Thoracic aorta (tissue), 2 donors: Measurements from ENCODE around the gene LUZP1. TPM values are rescaled to one million over a fixed set of nuclear protein-coding genes. Genes with fewer than 3 reads are reported as not detected.

ENCODE experiments used
- ATAC-seq: fragments of 150-250 bp; one replicate; pipeline ENCODE4 v1.8.0; 2017; ENCODE audit warnings: low read depth; ENCODE audit not compliant: insufficient number of reproducible peaks, low FRiP score
- DNase-seq: peaks from one replicate; pipeline ENCODE4 v3.0.0-alpha.2; 2020; ENCODE audit warnings: low spot score
- H3K27ac ChIP-seq, 2 donors: fragments of 200-600 bp; sonication (generic); 1 replicate in 1 of 2; 2 replicates in 1 of 2; pipeline ENCODE4 v1.5.1; 2016; ENCODE audit warnings: mild to moderate bottlenecking in 2 of 2, moderate library complexity in 2 of 2
- H3K27me3 ChIP-seq: fragments of 200-600 bp; sonication (generic); replicated peaks from 2 replicates; pipeline ENCODE4 v1.6.0; 2016; ENCODE audit warnings: mild to moderate bottlenecking; ENCODE audit not compliant: insufficient read depth
- H3K36me3 ChIP-seq: fragments of 200-600 bp; sonication (generic); one replicate; pipeline ENCODE4 v1.5.1; 2016
- H3K4me1 ChIP-seq, 2 donors: fragments of 200-600 bp; sonication (generic); 1 replicate in 1 of 2; 2 replicates in 1 of 2; pipeline versions ENCODE4 v1.5.1 to v1.6.0; 2016; ENCODE audit warnings: low read depth in 2 of 2, mild to moderate bottlenecking in 1 of 2; ENCODE audit not compliant: control insufficient read depth in 1 of 2
- H3K4me3 ChIP-seq: fragments of 200-600 bp; sonication (generic); 2 replicates; pipeline ENCODE4 v1.5.1; 2016; ENCODE audit warnings: mild to moderate bottlenecking
- H3K9me3 ChIP-seq: fragments of 200-600 bp; sonication (generic); 2 replicates; pipeline ENCODE4 v1.5.1; 2016
- total RNA-seq, 2 donors: library from RNA; depleted of rRNA; stranded (reverse); fragments of >200 nt; gene quantifications; one replicate each; pipeline versions ENCODE4 v1.1.0 to v1.2.3, GENCODE V29; 2016
- TF ChIP-seq, protein P1 (sequence below): fragments of 200-600 bp; sonication (generic); IDR thresholded peaks from one replicate; pipeline ENCODE4 v1.5.1; 2019; ENCODE audit warnings: antibody characterized with exemption

The LUZP1 gene
- total RNA-seq, 2 donors from 2014 or later, result 17.9 to 38.4 TPM

- ATAC-seq, result no peak
Measured at GRCh38 chr1:23101101-23101827, 67.4 kb downstream of the LUZP1 start.

DNA sequence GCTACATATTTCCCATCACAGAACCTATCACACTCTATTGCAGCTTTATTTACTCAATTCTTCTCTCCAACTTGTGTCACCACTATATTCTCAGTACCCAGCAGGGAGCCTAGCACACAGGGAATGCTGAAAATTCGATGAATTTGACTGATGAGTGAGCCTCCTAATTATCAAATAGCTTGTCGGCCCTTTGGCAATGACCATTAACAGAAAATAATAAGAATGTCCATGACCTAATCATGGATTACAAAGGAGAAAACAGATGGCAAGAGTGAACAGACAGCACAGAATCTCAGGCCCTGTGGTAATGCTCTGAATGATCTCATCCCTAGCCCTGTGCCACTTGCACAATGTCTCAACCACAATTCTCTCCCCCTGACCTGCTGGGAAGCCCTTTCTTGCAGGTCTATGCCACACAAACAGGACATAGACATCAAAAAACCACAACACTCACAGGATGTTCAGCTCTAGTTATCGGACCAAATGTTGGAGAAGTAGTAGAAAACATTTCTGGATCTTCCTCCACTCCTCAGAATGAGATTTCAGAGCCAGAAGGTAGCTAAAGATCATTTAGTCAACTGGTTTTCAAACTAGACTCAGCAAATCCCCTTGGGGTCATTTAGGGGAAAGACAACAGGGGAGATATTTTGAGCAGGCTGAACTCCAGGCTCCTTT lies 68.4 kb downstream of the LUZP1 start:
- DNase-seq (no peak), ATAC-seq (no peak)
- Histone ChIP-seq H3K9me3 (no peaks in the 10 kb centered on the region), H3K36me3 (no peaks in the 10 kb centered on the region), H3K4me3 (no peak overlapping the region), H3K27me3 (no peaks in the 10 kb centered on the region), H3K27ac (peak overlapping the region; percentile 28 to 39), H3K4me1 (peaks cover 44 to 56% of the 10 kb centered on the region in 2 donors)
- TF ChIP-seq, protein P1, sequence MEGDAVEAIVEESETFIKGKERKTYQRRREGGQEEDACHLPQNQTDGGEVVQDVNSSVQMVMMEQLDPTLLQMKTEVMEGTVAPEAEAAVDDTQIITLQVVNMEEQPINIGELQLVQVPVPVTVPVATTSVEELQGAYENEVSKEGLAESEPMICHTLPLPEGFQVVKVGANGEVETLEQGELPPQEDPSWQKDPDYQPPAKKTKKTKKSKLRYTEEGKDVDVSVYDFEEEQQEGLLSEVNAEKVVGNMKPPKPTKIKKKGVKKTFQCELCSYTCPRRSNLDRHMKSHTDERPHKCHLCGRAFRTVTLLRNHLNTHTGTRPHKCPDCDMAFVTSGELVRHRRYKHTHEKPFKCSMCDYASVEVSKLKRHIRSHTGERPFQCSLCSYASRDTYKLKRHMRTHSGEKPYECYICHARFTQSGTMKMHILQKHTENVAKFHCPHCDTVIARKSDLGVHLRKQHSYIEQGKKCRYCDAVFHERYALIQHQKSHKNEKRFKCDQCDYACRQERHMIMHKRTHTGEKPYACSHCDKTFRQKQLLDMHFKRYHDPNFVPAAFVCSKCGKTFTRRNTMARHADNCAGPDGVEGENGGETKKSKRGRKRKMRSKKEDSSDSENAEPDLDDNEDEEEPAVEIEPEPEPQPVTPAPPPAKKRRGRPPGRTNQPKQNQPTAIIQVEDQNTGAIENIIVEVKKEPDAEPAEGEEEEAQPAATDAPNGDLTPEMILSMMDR, result no peak

More at GRCh38 chr1:23101101-23101827, 67.4 kb downstream of the LUZP1 start:
- DNase-seq, result no peak
- TF ChIP-seq, protein P1, result no peak
- Histone ChIP-seq H3K27ac (peak overlapping the region in 1 of 2 donors; percentile 36), H3K9me3 (no peaks in the 10 kb centered on the region), H3K27me3 (no peaks in the 10 kb centered on the region), H3K4me3 (no peak overlapping the region), H3K36me3 (no peaks in the 10 kb centered on the region), H3K4me1 (peaks cover 44 to 56% of the 10 kb centered on the region in 2 donors)

DNA sequence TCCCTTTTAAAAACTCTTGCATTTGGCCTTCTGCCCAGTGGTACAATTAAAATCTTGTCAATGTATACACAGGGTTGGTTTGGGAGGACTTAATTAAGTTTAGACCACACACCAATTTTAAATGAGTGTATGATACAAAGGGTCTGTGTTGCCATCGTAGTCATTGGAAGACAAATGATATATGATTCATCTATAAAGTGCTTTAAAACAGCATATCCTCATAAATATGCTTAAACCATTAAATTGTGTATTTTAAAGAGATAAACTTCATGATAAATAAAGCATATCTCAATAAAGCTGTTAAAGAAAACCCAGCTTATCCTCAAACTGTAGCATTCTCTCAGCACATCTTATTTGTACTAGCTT lies 69.5 kb downstream of the LUZP1 start:
- H3K4me1 ChIP-seq, result peaks cover 44 to 56% of the 10 kb centered on the region in 2 donors
- H3K27me3 ChIP-seq, result no peaks in the 10 kb centered on the region
- ATAC-seq (no peak), DNase-seq (no peak)
- H3K4me3 ChIP-seq, result peak overlapping the region; percentile 39
- H3K9me3 ChIP-seq, result no peaks in the 10 kb centered on the region
- H3K36me3 ChIP-seq, result peaks cover 2% of the 10 kb centered on the region
- H3K27ac ChIP-seq, result no peak overlapping the region
- TF ChIP-seq, protein P1, result no peak

GRCh38 chr1:23098463-23099170 lies 70.0 kb downstream of the LUZP1 start:
- H3K9me3 ChIP-seq, result no peaks in the 10 kb centered on the region
- H3K36me3 ChIP-seq, result peaks cover 8% of the 10 kb centered on the region
- no peak overlapping the region for H3K27ac ChIP-seq
- peaks cover 44 to 56% of the 10 kb centered on the region in 2 donors for H3K4me1 ChIP-seq
- H3K27me3 ChIP-seq, result no peaks in the 10 kb centered on the region
- ATAC-seq (peak; percentile 74), DNase-seq (no peak)
- TF ChIP-seq, protein P1, result peak; percentile 95
- peak overlapping the region; percentile 39 for H3K4me3 ChIP-seq

GRCh38 chr1:23097316-23097715 lies 71.3 kb downstream of the LUZP1 start:
- H3K36me3 ChIP-seq, result peaks cover 19% of the 10 kb centered on the region
- H3K27ac ChIP-seq, result no peak overlapping the region
- no peaks in the 10 kb centered on the region for H3K27me3 ChIP-seq
- no peak overlapping the region for H3K4me3 ChIP-seq
- H3K9me3 ChIP-seq, result no peaks in the 10 kb centered on the region
- no peak for ATAC-seq
- peaks cover 34 to 44% of the 10 kb centered on the region in 2 donors for H3K4me1 ChIP-seq
- no peak for DNase-seq
- TF ChIP-seq, protein P1, result no peak
